ENCODE measurements around the gene PPP3CA. TPM values are rescaled to one million over a fixed set of nuclear protein-coding genes. Genes with fewer than 3 reads are reported as not detected.

The PPP3CA gene
- total RNA-seq, 1 donor, result 64.4 TPM

DNA sequence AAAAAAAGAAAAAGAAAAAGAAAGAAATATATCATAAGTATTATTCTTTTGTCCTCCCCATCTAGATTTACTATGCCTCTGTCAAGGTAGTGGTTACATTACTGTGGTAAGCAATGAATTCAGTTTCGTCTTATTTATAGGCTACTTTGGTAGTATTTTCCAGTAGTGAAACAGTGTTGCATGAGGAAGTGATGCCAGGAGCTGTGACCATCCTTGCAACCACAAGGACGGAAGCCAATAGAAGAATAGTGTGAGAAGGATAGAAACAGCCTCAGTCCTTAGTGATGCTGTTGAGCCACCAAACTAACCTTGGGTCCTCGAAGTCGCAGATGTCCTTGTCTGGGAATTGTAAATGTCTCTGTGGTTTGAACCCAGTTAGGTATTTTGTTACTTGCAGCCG is 328.5 kb downstream of the PPP3CA start:
- TF ChIP-seq, protein P1, sequence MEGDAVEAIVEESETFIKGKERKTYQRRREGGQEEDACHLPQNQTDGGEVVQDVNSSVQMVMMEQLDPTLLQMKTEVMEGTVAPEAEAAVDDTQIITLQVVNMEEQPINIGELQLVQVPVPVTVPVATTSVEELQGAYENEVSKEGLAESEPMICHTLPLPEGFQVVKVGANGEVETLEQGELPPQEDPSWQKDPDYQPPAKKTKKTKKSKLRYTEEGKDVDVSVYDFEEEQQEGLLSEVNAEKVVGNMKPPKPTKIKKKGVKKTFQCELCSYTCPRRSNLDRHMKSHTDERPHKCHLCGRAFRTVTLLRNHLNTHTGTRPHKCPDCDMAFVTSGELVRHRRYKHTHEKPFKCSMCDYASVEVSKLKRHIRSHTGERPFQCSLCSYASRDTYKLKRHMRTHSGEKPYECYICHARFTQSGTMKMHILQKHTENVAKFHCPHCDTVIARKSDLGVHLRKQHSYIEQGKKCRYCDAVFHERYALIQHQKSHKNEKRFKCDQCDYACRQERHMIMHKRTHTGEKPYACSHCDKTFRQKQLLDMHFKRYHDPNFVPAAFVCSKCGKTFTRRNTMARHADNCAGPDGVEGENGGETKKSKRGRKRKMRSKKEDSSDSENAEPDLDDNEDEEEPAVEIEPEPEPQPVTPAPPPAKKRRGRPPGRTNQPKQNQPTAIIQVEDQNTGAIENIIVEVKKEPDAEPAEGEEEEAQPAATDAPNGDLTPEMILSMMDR (IDR thresholded peaks at IDR 0.05; ENCODE audit: insufficient read depth, low read length), result no peak
- no peak for DNase-seq (ENCODE audit: low read depth)

DNA sequence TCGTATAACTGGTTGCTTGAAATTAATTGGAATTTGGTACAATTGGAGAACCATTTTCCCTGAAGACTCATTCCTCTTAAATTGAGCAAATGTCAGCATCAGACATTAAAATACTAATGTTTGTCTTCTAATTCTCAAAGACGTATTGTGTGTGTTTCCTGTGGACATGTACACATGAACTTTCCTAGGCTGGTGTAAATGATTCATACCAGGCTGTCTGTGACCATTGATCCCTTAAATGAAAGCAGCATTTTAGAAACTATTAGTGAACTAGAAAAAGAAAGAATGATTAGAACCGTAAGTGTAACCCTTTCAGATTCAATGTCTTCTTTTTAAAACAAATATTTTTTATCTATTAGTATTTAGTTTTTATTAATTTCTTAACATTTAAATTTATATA is 332.9 kb downstream of the PPP3CA start:
- no peak overlapping the region for H3K4me3 ChIP-seq (ENCODE audit: low read depth, low read length)
- TF ChIP-seq, protein P1 (IDR thresholded peaks at IDR 0.05; ENCODE audit: insufficient read depth, low read length), result no peak
- no peak for DNase-seq (ENCODE audit: low read depth)

More for the DNA sequence above, 328.5 kb downstream of the PPP3CA start:
- no peak overlapping the region for H3K4me3 ChIP-seq (ENCODE audit: low read depth, low read length)

DNA sequence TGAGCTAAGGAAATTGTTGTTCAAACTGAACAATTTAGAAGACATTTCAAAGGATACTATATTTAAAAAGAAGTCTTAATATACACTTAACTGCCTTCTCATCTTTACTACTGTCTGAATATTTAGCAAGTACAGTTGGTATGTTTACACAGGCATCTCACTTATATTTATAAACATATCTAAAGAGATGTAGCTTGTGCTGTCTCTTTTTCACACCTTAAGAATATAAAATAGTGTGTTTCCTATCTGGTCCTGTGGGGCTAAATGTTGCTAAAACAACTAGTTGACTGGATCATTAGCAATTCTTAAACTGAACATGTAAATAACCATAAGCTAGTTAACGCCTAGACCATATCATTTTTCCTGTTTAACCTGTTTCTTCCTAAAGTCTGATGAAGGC is 336.3 kb downstream of the PPP3CA start:
- no peak overlapping the region for H3K4me3 ChIP-seq (ENCODE audit: low read depth, low read length)
- no peak for DNase-seq (ENCODE audit: low read depth)
- TF ChIP-seq, protein P1 (IDR thresholded peaks at IDR 0.05; ENCODE audit: insufficient read depth, low read length), result no peak

DNA sequence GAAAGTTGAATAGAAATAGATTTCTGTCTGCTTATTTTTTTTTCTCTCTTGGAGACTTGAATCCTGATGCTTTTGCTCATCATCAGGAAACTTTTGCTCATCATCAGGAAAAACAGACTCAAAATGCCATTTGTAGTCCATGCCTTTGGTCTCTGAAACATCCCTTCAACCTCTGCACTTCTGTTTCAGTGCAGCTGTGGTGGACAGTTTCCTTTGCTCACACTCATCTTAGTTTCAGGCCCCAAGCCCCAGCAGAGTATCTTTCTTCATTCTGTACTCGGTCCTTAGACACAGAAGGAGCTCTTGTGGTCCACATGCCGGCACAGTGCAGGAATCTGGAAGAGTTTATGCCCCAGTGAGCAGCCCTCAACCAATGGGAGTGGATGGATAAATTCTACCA is 337.9 kb downstream of the PPP3CA start:
- no peak for DNase-seq (ENCODE audit: low read depth)
- no peak overlapping the region for H3K4me3 ChIP-seq (ENCODE audit: low read depth, low read length)
- TF ChIP-seq, protein P1 (IDR thresholded peaks at IDR 0.05; ENCODE audit: insufficient read depth, low read length), result no peak

DNA sequence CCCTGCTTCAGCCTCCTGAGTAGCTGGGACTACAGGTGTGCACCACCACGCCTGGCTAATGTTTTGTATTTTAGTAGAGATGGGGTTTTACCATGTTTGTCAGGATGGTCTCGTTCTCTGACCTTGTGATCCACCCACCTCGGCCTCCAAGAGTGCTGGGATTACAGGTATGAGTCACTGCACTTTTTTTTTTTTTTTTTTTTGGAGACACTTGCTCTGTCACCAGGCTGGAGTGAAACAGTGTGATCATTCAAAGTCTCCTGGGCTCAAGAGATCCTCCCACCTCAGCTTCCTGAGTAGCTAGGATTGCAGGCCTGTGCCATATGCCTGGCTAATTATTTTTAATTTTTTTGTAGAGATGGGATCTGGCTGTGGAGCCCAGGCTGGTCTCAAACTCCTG is 338.8 kb downstream of the PPP3CA start:
- DNase-seq (ENCODE audit: low read depth), result no peak
- TF ChIP-seq, protein P1 (IDR thresholded peaks at IDR 0.05; ENCODE audit: insufficient read depth, low read length), result no peak
- H3K4me3 ChIP-seq (ENCODE audit: low read depth, low read length), result no peak overlapping the region

DNA sequence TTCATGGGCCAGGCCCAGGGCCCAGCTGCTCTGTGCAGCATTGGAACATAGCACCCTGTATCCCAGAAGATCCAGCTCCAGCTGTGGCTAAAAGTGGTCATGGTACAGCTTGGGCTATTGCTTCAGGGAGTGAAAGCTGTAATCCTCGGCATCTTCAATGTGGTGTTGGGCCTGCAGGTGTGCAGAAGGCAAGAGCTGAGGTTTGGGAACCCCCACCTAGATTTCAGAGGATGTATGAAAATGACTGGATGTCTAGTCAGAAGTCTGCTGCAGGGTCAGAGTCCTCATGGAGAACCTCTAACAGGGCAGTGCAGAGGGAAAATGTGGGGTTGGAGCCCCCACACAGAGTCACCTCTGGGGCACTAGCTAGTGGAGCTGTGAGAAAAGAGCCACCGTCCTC is 341.7 kb downstream of the PPP3CA start:
- DNase-seq (ENCODE audit: low read depth), result no peak
- no peak overlapping the region for H3K4me3 ChIP-seq (ENCODE audit: low read depth, low read length)
- TF ChIP-seq, protein P1 (IDR thresholded peaks at IDR 0.05; ENCODE audit: insufficient read depth, low read length), result no peak

DNA sequence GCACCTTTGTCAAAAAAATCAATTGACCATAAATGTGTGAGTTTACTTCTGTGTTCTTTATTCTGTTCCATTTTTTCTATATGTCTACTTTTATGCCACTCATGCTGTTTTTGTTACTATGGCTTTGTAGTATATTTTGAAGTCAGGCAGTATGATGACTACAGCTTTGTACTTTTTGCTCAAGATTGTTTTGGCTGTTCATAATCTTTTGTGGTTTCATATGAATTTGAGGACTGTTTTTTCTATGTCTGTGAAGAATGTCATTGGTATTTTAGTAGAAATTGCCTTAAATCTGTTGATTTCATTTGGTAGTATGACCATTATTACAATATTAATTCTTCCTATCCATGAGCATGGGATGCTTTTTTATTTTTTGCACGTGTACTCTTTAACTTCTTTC is 346.8 kb downstream of the PPP3CA start:
- TF ChIP-seq, protein P1 (IDR thresholded peaks at IDR 0.05; ENCODE audit: insufficient read depth, low read length), result no peak
- DNase-seq (ENCODE audit: low read depth), result no peak
- H3K4me3 ChIP-seq (ENCODE audit: low read depth, low read length), result no peak overlapping the region

Measured in fibroblast of the aortic adventitia (primary cell).